HG03457 (cell line): ENCODE results near the gene ARHGAP21.
"Not testable (repeated sequence)": the region's sequence is repeated elsewhere in the genome, so short reads cannot be mapped to it uniquely, and the experiment has no call there.

Source experiments
- ATAC-seq: cut with Tn5 transposase; IDR thresholded peaks from one replicate; pipeline ENCODE4 v1.9.1; 2021; ENCODE audit warnings: moderate number of reproducible peaks; ENCODE audit not compliant: unreplicated experiment

ARHGAP21 gene

DNA sequence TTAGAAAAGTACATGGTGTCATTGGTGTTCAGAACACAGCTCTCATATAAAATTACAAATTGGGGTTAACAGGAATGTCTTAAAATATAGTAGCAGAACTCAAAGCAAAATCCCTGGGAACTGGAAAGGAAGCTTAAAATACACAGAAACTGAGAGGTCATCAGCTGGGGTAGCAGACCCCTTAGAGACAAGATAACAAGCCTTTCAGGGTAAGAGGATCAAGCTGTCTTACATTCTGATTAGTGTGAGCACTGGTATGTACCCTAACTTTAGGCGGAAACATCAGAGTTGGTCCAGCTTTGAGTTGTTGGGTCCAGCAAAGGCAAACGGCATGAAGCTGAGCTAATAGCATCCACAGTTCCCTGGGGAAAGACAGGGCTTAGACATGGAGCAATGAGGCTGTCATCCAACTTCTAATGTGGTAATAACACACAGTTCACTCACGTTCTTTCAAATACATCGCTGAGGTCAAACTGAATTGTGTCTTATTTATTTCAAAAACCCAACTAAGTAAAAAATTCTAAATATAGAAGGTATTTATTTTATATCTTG is 32.6 kb downstream of the ARHGAP21 start:
- ATAC-seq, result no peak

DNA sequence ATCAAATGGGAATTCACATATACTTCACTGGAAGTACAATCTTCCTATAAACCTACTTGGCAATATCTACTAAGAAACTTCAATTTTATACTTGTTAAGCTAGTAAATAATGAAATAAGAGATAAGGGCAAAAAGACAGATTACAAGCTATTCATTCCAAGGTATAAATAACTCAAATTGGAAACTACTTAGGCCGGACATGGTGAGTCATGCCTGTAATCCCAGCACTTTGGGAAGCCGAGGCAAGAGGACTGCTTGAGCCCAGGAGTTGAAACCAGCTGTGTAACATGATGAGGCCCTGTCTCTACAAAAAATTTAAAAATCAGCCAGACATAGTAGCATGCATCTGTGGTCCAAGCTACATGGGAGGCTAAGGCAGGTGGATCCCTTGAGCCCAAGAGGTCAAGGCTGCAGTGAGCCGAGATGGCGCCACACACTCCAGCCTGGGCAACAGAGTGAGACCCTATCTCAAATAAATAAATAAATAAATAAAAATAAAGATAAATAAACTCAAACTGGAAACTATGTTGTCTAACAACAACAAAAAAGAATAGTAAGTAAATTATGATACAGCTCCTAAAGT is 37.6 kb downstream of the ARHGAP21 start:
- no peak for ATAC-seq

DNA sequence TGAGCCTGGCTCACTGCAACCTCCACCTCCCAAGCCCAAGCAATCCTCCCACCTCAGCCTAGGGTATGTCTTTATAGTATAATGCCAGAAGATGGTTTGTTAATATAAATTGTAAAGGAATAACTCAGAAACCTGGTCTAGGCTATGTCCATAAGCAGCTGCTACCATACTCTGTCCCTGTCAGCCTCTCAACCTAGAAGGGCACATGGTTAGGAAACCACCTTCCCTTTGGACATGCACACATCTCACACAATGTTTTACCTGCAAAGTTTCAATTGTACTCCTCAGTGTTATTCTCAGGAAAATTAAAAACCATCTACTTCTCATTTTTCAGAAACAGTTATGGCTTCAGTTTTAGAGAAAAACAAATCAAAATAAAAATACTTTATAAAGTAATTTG is 40.1 kb downstream of the ARHGAP21 start:
- ATAC-seq, result no peak

DNA sequence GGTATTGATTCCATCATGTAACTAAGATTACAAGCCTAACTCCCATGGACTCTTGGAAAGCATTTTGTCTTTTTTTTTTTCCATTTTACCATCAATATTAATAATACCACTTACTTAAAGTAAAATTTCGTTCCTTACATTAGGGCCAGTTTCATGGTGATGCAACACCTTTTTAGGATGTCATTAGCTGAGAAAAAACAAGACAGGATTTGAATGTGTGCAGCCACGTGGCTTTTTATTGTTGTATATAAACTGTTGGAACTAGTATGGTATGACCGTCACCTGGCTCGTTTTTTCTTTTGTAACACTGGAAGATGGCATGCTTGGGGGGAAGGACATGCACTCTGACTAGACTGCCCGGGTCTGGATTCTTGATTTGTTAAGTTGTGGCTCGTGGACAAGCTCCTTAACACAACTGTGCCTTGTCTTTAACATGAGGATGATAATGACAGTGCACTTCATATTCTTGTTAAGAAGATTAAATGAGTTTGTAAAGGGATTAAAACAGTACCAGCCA is 42.1 kb downstream of the ARHGAP21 start:
- ATAC-seq, result no peak

DNA sequence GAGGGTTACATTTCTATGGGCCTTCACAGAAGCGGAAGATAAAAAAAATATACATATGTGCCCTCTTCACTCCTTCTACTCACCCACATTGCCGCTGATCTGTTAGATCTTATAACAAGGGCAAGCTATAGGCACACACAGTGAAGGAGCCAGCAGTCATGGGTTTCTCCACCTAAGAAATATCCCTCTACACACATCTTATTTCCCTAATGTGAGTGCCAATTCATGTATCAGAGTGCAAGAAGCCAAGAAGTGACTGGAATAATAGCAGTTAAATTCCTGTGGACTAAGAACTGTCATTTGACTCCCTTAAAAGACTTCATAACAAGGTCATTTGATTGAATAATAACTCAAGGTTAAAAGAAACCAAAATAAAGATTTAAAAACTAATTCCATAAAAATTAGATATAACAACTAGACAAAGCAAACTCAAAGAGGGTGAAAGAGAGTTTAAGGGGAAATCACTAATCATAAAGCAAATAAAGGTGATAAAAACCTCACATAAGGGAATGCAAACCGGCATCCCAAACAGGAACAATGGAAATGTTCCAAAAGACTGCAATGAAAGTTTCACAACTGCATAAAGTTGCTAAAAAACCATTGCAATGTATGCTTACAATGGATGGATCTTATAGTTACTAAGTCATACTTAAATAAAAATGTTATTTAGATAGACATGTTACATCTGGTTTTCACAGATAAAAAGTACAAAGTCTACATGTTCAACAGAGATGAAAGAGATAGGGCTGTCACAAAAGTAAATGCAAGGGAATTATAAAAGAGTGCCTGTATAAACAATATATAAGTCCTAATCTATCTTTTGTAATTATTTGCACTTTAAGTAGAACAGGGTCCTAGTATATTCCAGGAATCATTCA is 42.8 kb downstream of the ARHGAP21 start:
- ATAC-seq, result no peak

DNA sequence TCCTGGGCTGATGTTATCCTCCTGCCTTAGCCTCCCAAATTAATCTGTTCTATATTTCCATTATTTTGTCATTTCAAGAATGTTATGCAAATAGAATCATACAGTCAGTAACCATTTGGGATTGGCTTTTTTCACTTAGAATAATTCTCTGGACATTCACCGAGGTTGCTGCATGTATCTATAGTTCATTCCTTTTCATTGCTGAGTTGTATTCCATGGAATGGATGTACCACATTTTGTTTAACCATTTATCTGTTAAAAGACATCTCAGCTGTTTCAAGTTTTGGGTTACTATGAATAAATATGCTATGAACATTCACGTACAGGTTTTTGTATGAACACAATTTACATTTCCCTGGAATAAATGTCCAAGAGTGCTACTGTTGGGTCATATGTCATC is 44.9 kb downstream of the ARHGAP21 start:
- ATAC-seq, result no peak

DNA sequence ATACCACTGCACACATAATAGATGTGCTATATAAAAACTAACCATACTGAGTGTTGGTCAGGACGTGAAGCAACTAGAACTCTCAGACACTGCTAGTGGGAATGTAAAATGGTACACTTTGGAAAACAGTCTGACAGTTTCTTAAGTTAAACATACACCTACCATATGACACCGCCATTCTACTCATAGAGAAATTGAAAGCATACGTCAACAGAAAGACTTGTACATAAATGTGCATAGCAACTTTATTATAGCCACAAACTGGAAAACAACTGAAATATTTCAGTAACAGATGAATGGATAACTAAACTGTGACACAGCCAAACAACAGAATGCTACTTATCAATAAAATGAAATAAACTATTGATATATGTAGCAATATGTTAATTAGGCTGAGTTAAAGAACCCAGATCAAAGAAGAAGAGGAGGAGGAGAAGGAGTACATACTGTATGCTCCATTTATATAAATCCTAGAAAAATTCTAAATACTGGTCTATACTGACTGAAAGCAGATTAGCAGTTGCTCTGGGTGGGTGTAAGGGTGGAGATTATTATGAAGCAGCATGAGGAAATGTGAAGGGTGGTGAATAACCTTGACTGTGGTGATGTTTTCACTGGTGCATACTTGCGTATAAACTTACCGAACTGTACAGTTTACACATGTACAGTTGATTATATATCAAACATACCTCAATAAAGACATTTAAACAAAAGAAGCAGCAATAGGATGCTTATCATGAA is 48.6 kb downstream of the ARHGAP21 start:
- no peak for ATAC-seq

DNA sequence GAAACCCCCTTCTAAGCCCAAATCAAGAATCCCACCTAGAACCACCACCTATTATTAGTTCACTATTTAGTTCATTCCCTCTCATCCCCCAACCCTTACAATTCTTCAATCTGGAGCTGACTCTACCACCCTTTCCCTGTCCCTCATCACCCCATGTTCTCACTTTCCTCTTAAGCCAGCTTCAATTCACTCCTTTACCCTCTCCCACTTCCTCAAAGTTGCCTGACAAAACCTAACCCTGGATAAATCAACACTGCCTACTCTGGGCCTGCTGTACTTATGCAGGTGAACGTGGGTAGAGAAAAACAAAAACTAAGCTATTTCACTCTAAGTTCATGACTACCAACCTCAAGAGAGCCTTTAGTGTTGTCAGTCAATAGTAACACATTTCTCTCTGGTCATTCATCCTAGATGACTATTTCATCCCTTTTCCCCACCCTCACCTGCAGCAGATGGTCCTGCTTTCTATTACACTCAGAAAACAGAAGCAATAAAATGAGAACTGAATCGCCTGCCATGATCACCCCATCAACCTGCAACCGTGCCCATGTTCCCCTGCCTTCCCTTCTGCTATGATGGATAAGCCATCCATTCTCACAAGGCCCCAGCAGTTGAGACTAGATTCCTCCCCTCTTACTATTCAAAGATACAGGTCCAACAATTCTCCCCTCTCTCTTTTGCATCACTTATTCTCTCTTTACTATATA is 52.6 kb downstream of the ARHGAP21 start:
- no peak for ATAC-seq

DNA sequence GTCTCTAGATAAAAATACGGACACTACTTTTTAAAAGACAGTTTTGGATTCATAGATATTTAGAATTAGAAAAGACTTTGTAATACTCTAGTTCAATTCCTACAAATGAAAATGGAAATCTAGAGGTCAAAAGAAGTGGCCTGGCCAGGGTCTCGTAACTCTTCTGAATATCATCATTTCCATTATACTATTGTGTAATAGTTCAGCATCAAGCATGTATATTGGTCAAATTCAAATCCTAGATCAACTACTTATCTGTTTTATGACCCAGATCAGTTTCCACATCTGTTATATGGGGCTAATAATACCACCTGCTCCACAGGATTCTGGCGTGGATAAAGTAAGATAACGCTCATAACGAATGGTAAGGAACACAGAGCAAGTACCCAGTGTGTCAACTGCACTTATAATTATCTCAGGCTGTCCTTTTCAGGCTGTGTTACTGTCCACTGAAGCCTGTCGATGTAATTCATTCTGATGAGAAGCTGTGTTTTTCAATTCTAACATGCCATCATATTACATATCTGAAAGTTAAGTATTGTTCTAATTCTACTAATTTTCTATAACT is 54.3 kb downstream of the ARHGAP21 start:
- no peak for ATAC-seq

DNA sequence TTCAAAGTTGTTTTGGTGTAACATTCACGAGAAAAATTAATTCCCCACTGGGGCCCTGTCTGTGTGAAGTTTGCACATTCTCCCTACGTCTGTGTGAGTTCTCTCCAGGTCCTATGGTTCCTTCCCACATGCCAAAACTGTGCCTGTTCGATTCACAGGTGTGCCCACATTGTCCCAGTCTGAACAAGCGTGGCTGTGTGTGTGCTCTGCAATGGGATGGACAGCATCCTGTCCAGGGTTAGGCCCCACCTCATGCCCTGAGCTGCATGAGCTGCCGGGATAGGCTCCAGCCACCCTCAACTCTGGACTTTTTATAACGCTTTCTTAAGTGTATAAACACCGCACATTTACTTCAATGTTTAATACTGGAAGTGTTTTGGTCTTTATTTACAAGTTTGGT is 55.4 kb downstream of the ARHGAP21 start:
- ATAC-seq, result no peak

DNA sequence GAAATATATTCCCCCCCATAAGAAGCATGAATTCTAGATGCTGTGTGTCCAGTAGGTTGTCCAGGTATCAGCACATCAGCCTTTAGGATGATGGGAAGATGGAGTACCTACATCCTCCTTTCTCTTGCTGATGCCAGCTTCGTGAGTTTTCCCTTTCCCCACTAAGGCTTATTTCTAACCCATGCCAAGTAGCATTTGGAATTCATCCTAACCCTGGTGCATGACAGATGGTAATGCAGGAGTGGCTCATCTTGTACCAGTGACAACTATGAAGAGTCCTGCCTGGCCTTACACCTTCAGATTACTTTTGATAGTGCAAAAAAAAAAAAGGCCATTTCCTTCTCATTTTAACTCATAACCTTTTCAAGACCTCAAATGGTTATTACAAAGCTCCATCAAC is 58.7 kb downstream of the ARHGAP21 start:
- no peak for ATAC-seq

DNA sequence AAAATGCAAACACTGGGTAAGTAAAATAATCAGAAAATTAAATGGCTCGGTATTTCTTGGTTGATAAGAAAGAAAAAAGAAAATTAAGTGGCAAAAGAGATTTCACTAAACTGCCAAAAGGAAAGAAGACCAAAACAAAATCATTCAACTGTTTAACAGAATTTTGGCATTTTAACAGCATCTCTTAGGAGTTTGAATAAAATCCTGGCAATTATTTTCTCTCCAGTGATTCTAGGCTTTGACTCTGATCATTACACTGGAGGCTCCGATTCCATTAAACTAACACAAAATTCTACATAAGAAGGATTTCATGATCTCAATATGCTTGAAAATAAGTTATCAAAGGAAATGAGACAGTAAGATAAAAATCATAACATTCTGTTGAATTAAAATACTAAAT is 62.3 kb downstream of the ARHGAP21 start:
- ATAC-seq, result no peak

DNA sequence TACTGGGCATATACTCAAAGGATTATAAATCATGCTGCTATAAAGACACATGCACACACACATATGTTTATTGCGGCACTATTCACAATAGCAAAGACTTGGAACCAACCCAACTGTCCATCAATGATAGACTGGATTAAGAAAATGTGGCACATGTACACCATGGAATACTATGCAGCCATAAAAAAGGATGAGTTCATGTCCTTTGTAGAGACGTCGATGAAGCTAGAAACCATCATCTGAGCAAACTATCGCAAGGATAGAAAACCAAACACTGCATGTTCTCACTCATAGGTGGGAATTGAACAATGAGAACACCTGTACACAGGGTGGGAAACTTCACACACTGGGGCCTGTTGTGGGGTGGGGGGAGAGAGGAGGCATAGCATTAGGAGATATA is 65.4 kb downstream of the ARHGAP21 start:
- ATAC-seq, result not testable (repeated sequence)

DNA sequence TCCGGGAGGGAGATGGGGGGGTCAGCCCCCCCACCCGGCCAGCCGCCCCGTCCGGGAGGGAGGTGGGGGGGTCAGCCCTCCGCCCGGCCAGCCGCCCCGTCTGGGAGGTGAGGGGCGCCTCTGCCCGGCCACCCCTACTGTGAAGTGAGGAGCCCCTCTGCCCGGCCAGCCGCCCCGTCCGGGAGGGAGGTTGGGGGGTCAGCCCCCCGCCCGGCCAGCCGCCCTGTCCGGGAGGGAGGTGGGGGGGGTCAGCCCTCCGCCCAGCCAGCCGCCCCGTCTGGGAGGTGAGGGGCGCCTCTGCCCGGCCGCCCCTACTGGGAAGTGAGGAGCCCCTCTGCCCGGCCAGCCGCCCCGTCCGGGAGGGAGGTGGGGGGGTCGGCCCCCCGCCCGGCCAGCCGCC is 67.4 kb downstream of the ARHGAP21 start:
- ATAC-seq, result not testable (repeated sequence)

DNA sequence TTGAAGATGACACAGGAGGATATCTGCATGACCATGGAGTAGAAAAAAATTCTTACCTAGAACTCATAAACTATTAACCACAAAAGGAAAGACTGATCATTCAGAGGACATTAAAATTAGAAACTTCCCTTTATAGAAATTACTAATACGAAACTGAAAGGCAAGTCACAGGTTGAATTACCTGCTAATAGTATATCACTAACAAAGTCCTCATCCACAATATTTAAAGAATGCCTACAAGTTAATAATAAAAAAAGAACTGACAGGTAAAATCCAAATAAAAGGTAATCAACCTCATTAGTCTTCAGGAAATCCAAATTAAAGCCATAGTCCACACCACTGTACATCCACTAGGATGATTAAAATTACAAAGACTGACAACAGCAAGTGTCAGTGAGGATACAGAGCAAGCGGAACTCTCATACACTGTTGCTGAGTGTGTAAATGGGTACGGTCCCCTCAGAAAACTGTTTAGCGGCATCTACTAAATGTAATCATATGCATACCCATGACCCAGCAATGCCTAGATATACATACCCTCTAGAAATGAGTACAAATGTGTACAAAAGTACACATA is 71.2 kb downstream of the ARHGAP21 start:
- ATAC-seq, result peak; percentile 81

DNA sequence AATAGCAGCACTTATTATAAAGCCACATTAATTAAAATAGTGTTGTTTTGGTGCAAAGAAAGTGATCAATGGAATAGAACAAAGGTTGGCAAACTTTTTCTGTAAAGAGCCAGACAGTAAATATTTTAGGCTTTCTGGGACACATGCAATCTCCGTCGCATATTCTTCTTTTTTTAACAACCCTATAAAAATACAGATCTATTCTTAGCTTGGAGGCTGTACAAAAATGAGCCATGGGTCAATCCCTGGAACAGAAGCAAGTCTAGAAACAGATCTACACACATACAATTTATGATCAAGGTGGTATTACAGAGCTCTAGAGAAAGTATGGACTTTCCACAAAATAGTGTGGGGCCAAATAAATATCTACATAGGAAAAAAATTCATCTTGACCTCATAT is 71.8 kb downstream of the ARHGAP21 start:
- peak; percentile 21 for ATAC-seq

DNA sequence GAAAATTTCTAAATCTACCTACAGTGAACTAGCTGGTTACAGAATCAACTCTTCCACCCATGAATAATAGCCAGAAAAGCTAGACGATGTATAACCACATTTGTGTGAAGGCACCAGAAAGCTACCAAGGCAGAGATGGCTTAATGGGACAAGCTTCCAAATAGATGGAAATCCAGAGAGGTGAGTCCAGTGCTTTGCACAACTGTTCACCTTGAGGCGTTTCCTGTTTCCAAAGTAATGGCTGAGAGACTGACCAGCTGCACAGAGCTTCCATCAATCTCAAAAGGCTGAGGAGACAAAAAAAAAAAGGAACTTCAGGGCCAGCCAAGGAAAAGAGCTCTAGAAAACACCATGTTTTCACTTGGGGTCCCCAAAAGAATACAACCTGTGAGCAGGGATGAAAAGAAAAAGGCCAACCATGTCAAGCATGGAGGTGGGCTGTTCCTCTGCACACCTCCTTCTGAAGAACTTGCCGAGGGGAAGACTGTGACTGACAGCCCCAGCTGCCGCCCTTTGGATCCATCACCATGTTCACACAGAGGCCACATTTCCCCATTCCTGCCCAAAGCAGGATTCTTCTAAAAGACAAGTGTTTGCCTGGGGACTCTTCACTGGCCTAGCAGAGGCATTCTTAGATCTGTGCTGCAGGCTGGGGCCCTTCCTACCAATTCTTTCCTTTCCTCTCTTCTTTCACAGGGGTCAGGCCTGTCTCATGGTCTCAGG is 72.9 kb downstream of the ARHGAP21 start:
- ATAC-seq, result no peak

DNA sequence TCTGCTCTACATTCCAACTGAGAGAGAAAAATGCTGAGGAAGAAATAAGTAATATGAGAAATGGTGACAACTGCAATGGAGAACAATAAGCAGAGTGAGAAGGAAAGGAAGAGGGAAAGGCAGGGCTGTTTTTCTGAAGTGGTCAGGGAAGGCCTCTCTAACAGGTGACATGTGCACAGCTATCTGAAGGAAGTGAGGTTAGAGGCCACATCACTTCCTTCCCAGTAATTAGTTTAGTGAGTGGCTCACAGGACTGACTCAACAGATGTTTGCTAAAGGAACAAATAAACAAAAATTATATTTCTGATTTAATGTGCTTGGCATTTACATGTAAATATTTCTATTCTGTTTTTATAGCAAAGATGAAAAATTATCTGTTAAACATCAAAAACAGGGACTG is 77.9 kb downstream of the ARHGAP21 start:
- ATAC-seq, result no peak

DNA sequence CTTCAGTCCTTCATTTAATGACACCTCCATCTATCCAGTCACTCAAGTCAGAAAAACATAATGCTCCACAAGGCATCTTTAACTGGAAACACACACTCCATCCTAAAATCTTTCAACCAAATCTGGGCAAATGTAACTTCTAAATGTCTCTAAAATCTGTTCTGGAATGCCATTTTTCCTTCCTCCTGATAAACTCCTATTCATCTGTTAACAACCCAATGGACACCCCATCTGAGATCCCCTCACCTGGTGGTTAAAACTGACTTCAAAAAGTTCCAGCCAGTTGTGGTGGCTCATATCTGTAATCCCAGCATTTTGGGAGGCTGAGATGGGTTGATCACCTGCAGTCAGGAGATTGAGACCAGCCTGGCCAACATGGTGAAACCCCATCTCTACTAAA is 78.7 kb downstream of the ARHGAP21 start:
- ATAC-seq, result no peak
